Lung (tissue), 12 donors: ENCODE data around the gene CAMK2G. TPM values are rescaled to one million over a fixed set of nuclear protein-coding genes. Genes with fewer than 3 reads are reported as not detected.

Experiments
- ATAC-seq: fragments of 200-7000 bp; cut with Tn5 transposase; one replicate; pipeline ENCODE4 v1.9.1; 2020; ENCODE audit warnings: moderate number of reproducible peaks; ENCODE audit not compliant: insufficient read depth, low FRiP score
- DNase-seq, 3 donors: peaks; one replicate each; pipeline ENCODE4 v3.0.0-alpha.2; 2013 to 2017
- H3K27ac ChIP-seq, 2 donors: one replicate each; pipeline ENCODE4 v1.5.1; 2013; ENCODE audit warnings: mild to moderate bottlenecking in 2 of 2, moderate library complexity in 2 of 2, control low read depth in 1 of 2, inconsistent platforms in 1 of 2, low read depth in 1 of 2, low read length in 1 of 2
- H3K27me3 ChIP-seq, 3 donors: one replicate each; pipeline ENCODE4 v1.5.1; 2013; ENCODE audit warnings: low read length in 2 of 3; ENCODE audit not compliant: control insufficient read depth in 3 of 3, insufficient read depth in 3 of 3
- H3K36me3 ChIP-seq, 4 donors: one replicate each; pipeline ENCODE4 v1.5.1; 2013; ENCODE audit warnings: low read length in 4 of 4, mild to moderate bottlenecking in 1 of 4, moderate library complexity in 1 of 4; ENCODE audit not compliant: control insufficient read depth in 4 of 4, insufficient read depth in 4 of 4
- H3K4me1 ChIP-seq, 5 donors: one replicate each; pipeline ENCODE4 v1.5.1; 2013; ENCODE audit warnings: low read length in 5 of 5, mild to moderate bottlenecking in 2 of 5, moderate library complexity in 1 of 5; ENCODE audit not compliant: control insufficient read depth in 5 of 5, insufficient read depth in 5 of 5
- H3K4me3 ChIP-seq: one replicate; pipeline ENCODE4 v1.5.1; 2013; ENCODE audit warnings: mild to moderate bottlenecking, control low read depth, moderate library complexity
- H3K9ac ChIP-seq, 2 donors: one replicate each; pipeline ENCODE4 v1.5.1; 2013; ENCODE audit warnings: low read length in 2 of 2, control low read depth in 1 of 2; ENCODE audit not compliant: insufficient read depth in 1 of 2
- H3K9me3 ChIP-seq, 4 donors: one replicate each; pipeline ENCODE4 v1.5.1; 2013; ENCODE audit warnings: low read length in 3 of 4, mild to moderate bottlenecking in 1 of 4, moderate library complexity in 1 of 4; ENCODE audit not compliant: control insufficient read depth in 4 of 4, insufficient read depth in 3 of 4
- CTCF ChIP-seq: IDR thresholded peaks from 2 replicates; pipeline ENCODE4 v1.5.1; 2012; ENCODE audit warnings: mild to moderate bottlenecking; ENCODE audit errors: control extremely low read depth, extremely low read depth
- WGBS, 2 donors: extraction: QIAGEN DNeasy Blood & Tissue Kit; methylation state at CpG; one replicate each; pipeline ENCODE4 v1.1.7; 2013; 5-methylcytosine and 5-hydroxymethylcytosine counted together
- polyA plus RNA-seq, 2 donors: library from polyadenylated mRNA; stranded (reverse); fragments of 200-250 nt; gene quantifications; one replicate each; pipeline ENCODE4 v1.2.1, GENCODE V29; 2013
- total RNA-seq, 2 donors: library from RNA; depleted of rRNA in 1 of 2; stranded (reverse); fragments of >200 nt in 1 of 2; gene quantifications; one replicate each; pipeline ENCODE4 v1.2.1, GENCODE V29; 2014 to 2021
- donor health status: control.
- donor health status: control.
- donor health status: Bipolar disorder and iron deficiency.
- donor health status: healthy.
- donor health status: DM: yes; HTN: yes; CAD: no.

CAMK2G gene
- total and polyA plus RNA-seq, 4 donors: 15.8 to 41.1 (median 29.0) TPM

GRCh38 chr10:73771722-73772280 is 102.6 kb downstream of the CAMK2G start:
- ATAC-seq (peak; percentile 78), DNase-seq (peak in 2 of 3 donors; percentile 19 to 92)
- Histone ChIP-seq H3K36me3 (peaks cover 22 to 47% (median 43%) of the 10 kb centered on the region in 4 donors), H3K9ac (peak overlapping the region in 1 of 2 donors; percentile 76), H3K4me3 (peak overlapping the region; percentile 87), H3K27ac (peak overlapping the region; percentile 96 to 99), H3K27me3 (no peaks in the 10 kb centered on the region), H3K9me3 (no peaks in the 10 kb centered on the region), H3K4me1 (peaks cover 9 to 27% (median 13%) of the 10 kb centered on the region in 5 donors)
- WGBS, 2 donors: 16 to 17% methylated on average over 17 of the region's 17 CpGs
- no peak for TF ChIP-seq CTCF

GRCh38 chr10:73769396-73769795 is 105.0 kb downstream of the CAMK2G start:
- no peak for DNase-seq
- Histone ChIP-seq H3K4me3 (no peak overlapping the region), H3K4me1 (peaks cover 3 to 17% (median 8%) of the 10 kb centered on the region in 5 donors), H3K9me3 (peaks cover 0 to 1% (median 0%) of the 10 kb centered on the region in 4 donors), H3K9ac (no peak overlapping the region), H3K27me3 (no peaks in the 10 kb centered on the region), H3K36me3 (peaks cover 41 to 66% (median 64%) of the 10 kb centered on the region in 4 donors), H3K27ac (peak overlapping the region in 1 of 2 donors; percentile 21)
- TF ChIP-seq CTCF: no peak
- WGBS, 2 donors: 97 to 99% methylated on average over 5 of the region's 5 CpGs
- ATAC-seq: no peak

GRCh38 chr10:73768881-73769280 is 105.5 kb downstream of the CAMK2G start:
- Histone ChIP-seq H3K27me3 (no peaks in the 10 kb centered on the region), H3K9ac (no peak overlapping the region), H3K27ac (no peak overlapping the region), H3K9me3 (peaks cover 0 to 1% (median 0%) of the 10 kb centered on the region in 4 donors), H3K4me1 (peaks cover 3 to 13% (median 5%) of the 10 kb centered on the region in 5 donors), H3K4me3 (no peak overlapping the region), H3K36me3 (peaks cover 42 to 69% (median 66%) of the 10 kb centered on the region in 4 donors)
- TF ChIP-seq CTCF: no peak
- DNase-seq: no peak
- ATAC-seq: no peak
- 80 to 85% methylated on average over 11 of the region's 11 CpGs for WGBS, 2 donors
